GM19463 (cell line): Measurements from ENCODE around the gene CACNG7.
"Not testable (repeated sequence)": the region's sequence is repeated elsewhere in the genome, so short reads cannot be mapped to it uniquely, and the experiment has no call there.

Experiments used
- ATAC-seq: cut with Tn5 transposase; IDR thresholded peaks from one replicate; pipeline ENCODE4 v1.9.1; 2021; ENCODE audit warnings: mild to moderate bottlenecking, moderate library complexity; ENCODE audit not compliant: unreplicated experiment

Gene CACNG7, protein sequence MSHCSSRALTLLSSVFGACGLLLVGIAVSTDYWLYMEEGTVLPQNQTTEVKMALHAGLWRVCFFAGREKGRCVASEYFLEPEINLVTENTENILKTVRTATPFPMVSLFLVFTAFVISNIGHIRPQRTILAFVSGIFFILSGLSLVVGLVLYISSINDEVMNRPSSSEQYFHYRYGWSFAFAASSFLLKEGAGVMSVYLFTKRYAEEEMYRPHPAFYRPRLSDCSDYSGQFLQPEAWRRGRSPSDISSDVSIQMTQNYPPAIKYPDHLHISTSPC

DNA sequence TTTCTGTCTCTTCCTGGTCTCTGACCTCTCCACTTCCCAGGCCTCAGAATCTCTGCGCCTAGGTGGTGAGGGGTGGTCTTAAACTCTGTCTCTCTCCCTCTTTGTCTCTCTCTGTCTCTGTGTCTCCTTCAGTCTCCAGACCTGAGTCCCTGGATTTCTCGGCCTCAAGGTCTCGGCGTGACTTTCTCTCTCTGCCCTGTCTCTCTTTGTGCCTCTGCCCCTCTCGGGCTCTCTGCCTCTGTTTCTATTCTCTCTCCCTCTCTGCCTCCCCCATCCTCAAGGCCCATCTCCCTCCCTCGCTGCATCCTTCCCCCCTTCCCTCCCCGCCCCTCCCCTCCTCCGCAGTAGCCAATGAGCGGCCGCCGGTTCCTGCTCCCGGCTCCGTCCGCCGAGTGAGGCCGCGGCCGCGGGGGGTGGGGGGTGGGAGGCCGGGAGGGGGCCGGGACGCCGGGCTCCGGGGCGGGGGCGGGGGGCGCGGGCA is at the start of gene CACNG7:
TSS of gene CACNG7 (plus strand) at position 344 of the 481 bp plus-strand sequence. CDS start 3,554 bp downstream, outside the sequence.
- ATAC-seq, result no peak

DNA sequence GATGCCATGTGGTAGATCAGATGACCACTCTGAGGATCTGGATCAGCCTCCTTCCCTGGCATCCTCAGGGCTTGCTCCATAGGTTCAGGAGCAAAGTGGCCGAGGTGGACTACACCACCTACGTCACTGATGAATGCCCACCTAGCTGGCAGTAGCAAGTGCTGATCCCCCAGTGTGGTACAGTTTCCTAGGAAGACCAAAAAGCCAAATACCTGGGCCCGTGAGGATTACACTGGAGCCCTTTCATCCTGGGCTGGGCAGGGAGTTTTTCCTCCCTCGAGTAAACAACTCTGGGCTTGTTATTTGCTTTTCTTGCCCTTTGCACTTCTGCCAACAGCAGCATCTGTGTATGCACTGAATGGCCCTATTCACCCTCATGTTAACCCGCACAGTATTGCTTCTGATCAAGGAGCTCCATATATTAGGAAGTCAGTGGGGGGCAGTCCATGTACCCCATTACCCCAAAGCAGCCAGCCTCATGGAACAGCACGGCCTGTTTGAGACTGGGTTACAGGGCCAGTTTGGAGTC is 44.7 kb upstream of the CACNG7 start:
- no peak for ATAC-seq

- ATAC-seq, result no peak
Observed at GRCh38 chr19:53865523-53865917, 43.6 kb upstream of the CACNG7 start.

DNA sequence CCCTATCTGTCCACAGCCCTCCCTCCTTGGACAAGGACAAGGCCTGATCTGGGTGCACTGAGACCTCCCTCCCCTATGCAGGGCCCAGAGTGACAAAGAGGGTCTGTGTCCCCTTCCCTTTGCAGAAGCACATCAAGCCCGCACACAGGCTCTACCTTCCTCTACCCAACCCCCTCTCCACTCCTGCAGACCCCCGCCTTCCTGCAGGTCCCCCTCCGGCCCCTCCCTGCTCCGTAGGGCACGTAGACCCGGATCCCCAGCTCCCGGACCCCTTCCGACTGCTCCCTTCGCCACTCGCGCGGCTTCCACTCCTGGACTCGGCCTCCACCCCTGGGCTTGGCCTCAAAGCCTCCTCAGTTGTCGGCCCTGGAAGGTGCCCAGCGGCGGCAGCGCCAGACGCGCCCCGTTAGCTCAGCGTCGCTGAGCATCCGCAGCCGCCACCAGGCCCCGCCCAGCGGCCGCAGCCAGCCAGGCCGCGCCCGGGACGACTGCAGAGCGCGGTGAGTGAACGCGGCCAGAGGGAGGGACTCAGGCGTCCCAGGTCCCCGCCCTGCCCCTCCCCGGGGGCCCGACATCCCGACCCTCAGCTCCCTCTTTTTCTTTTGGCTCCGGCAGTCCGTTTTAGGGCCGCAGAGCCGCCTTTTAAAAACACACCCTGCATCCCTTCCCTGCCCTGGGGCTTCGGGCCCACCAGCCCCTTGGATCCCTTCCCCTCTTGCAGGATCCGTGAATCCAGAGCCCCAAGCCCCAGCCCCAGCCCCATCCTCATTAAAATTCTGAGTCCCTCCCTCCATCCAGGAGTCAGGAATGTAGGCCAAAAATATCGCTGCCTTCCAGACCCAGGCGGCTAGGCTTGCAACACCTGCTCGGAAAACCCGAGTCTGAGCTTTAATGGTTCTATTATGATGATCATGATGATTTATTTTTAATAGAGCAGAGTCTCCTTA is 42.9 kb upstream of the CACNG7 start:
- ATAC-seq, result no peak

- ATAC-seq, result no peak
Observed at GRCh38 chr19:53866865-53867224, 42.2 kb upstream of the CACNG7 start.

DNA sequence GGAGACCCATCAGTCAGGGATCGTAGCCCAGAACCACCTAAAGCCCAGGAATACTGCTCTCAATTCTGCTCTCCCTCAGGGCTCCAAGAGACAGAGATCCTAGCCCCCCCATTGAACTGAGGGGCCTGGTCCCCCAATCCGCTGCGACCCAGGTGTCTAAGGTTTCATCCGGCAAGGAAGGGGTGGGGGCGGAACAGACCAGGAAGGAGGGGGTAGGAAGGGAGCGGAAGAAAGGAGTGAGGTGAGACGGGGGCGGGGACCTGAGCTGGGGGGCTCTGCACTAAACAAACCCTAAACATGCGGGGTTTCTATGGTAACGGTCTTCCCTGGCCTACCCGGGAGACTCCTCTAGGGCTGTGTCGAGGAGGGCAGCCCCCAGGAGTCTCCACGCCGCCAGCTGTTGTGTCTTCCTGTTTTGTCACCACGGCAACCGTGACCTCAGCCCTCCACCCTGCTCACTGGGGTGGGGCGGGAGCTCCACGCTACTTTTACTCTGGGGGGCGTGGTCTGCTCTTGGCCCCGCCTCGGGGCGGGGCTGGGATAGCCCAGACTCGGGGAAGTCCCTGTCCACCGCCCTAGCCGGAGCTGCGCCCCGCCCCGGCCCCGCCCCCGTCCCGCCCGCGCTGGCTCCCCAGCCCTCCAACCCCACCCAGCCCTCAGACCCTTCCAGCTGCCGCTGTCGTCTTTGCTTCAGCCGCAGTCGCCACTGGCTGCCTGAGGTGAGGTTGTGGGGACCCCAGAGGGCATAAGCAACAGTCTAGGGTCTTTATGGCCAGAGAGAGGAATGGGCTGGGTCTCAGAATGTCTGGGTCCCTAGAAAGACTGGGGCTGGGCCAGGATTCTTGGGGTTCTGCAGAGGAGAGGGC is 41.6 kb upstream of the CACNG7 start, which contains the start of gene MYADM:
TSS of gene MYADM (plus strand) at position 659 of the 866 bp plus-strand sequence. CDS start 5,647 bp downstream, outside the sequence.
- ATAC-seq, result peak; percentile 60

DNA sequence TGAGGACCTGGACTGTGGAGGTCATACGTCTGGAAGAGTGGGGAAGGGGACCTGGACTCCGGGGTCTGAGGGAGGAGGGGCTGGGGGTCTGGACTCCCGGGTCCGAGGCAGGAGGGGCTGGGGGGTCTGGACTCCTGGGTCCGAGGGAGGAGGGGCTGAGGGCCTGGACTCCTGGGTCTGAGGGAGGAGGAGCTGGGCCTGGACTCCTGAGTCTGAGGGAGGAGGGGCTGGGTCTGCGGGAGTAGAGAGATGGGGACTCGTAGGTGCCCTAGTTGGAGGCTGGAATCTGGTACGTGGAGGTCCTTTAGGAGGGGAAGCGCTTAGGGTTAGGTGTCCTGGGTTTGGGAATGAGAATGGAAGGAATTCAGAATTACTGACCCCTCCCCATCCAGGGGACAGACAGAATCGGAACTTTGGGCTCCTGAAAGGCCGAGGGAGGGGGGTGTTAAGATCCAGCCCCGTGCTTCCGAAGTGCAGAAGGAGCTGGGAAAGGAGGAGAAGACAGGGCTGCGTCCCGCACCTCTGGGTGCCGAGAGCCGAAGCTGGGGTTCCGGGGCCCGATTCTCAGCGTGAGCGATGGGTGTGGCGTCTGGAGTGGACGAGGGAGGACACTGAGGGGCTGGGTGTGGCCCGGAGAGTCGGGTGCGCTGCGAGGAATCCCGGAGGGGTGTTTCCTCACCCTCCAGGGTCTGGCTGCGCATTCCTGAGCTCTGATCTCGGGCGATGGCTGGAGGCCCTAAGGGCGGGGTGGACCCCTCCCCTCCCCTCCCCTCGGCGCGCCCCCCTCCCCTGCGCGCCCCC is 40.8 kb upstream of the CACNG7 start:
- ATAC-seq, result no peak

DNA sequence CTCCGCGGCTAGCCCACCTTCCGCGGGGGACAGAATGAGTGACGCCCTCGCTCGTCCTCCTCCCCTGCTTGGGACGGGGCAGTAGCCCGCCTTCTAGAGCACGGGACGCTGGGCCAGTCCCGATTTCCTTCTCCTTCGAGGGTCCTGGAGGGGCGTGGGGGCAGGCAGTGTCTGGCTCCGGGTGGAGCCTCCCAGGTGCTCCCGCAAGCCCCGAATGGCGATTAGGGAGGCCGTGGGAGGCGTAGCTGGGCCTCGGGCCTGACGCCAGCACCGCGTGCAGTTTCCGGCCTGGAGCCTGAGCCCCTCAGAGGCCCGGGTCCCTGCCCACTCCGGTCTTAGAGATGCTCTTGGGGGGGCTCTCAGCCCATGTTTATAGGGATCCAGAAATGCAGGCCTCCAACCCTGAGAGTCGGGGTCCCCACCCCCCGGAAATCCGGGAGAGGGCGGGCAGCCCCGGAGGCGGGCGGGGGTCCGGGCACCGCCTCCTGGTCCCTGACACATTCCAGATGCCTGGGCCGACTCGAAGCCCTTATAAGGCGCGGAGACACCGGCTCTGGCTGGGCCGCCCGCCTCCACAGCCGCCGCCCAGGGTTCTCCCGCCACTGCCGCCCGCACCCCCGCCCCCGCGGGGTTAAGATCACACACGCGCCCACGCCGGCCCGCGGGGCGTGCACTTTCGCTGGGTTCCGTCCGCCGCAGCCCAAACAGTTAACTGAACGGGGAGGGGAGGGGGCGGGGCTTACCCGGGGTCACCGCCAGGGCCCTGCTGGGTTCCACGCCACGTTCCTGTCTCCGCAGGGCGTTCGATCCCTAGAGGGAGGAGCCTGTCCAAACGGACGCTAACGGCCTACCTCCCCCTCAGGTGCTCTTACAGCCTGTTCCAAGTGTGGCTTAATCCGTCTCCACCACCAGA is 39.9 kb upstream of the CACNG7 start:
- ATAC-seq, result peak; percentile 47

DNA sequence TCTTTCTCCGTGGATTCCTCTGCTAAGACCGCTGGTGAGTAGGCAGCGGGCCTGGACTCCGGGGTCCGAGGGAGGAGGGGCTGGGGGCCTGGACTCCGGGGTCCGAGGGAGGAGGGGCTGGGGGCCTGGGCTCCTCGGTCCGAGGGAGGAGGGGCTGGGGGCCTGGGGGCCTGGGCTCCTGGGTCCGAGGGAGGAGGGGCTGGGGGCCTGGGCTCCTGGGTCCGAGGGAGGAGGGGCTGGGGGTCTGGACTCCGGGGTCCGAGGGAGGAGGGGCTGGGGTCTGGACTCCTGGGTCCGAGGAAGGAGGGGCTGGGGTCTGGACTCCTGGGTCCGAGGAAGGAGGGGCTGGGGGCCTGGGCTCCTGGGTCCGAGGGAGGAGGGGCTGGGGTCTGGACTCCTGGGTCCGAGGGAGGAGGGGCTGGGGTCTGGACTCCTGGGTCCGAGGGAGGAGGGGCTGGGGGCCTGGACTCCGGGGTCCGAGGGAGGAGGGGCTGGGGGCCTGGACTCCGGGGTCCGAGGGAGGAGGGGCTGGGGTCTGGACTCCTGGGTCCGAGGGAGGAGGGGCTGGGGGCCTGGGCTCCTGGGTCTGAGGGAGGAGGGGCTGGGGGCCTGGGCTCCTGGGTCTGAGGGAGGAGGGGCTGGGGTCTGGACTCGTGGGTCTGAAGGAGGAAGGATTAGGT is 39.1 kb upstream of the CACNG7 start:
- not testable (repeated sequence) for ATAC-seq

- no peak for ATAC-seq
Observed at GRCh38 chr19:53870485-53870844, 38.6 kb upstream of the CACNG7 start.

GRCh38 chr19:53871454-53871853 is 37.6 kb upstream of the CACNG7 start:
- no peak for ATAC-seq

- ATAC-seq, result no peak
Observed at GRCh38 chr19:53872762-53873161, 36.3 kb upstream of the CACNG7 start.

DNA sequence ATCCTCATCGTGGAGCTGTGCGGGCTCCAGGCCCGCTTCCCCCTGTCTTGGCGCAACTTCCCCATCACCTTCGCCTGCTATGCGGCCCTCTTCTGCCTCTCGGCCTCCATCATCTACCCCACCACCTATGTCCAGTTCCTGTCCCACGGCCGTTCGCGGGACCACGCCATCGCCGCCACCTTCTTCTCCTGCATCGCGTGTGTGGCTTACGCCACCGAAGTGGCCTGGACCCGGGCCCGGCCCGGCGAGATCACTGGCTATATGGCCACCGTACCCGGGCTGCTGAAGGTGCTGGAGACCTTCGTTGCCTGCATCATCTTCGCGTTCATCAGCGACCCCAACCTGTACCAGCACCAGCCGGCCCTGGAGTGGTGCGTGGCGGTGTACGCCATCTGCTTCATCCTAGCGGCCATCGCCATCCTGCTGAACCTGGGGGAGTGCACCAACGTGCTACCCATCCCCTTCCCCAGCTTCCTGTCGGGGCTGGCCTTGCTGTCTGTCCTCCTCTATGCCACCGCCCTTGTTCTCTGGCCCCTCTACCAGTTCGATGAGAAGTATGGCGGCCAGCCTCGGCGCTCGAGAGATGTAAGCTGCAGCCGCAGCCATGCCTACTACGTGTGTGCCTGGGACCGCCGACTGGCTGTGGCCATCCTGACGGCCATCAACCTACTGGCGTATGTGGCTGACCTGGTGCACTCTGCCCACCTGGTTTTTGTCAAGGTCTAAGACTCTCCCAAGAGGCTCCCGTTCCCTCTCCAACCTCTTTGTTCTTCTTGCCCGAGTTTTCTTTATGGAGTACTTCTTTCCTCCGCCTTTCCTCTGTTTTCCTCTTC is 35.1 kb upstream of the CACNG7 start:
- ATAC-seq, result no peak

DNA sequence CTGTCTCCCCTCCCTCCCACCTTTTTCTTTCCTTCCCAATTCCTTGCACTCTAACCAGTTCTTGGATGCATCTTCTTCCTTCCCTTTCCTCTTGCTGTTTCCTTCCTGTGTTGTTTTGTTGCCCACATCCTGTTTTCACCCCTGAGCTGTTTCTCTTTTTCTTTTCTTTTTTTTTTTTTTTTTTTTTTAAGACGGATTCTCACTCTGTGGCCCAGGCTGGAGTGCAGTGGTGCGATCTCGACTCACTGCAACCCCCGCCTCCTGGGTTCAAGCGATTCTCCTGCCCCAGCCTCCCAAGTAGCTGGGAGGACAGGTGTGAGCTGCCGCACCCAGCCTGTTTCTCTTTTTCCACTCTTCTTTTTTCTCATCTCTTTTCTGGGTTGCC is 34.5 kb upstream of the CACNG7 start:
- ATAC-seq, result no peak

- no peak for ATAC-seq
Observed at GRCh38 chr19:53875602-53876325, 33.3 kb upstream of the CACNG7 start.

- ATAC-seq, result no peak
Observed at GRCh38 chr19:53876651-53877224, 32.3 kb upstream of the CACNG7 start.
